NCI-H187 treated with DMSO at 0.1 percent for 48 hours (cell line): ENCODE results near the gene TMC8.

ENCODE experiments used
- DNase-seq: peaks from one replicate; lab custom pipeline; 2025; lab: John Stamatoyannopoulos, UW

Gene TMC8

DNA sequence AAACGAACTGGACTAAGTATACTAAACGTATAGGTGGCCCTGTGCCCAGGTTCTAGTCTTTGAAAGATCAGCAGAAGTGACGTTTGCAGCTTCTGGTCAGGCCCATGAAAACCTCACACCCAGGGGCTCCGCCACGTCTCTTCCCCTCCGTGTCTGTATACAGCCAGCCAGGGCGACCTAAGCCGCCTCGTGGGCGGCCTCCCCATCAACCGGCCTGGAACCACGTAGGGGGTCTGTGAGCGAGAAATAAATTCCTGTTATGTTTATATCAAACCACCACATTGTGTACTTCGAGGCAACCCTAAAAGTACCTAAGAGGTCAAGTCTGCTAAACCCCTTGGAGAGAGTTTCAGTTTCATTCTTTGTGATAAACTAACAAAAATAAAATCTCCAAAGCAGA lies 49.5 kb downstream of the TMC8 start:
- DNase-seq, result no peak

DNA sequence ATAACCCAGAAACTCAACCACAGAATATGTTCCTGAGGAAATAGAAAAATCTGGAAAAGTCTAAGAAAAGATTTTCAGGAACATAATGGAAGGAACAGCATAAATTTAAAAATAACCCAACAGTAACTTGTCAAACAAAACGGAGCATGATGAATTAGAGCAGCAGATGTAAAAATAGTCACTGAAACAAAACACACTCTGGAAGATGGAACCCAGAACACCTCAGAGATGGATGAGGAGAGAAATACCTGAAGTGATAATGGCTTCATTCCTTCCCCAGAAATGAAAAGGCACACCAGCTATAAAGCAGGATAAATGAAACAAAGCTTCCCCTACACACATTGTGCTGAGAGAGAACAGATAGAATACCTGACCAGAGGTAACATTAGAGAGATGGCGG lies 49.9 kb downstream of the TMC8 start:
- no peak for DNase-seq

- DNase-seq, result no peak
Measured at GRCh38 chr17:78182504-78182903, 51.9 kb downstream of the TMC8 start.

DNA sequence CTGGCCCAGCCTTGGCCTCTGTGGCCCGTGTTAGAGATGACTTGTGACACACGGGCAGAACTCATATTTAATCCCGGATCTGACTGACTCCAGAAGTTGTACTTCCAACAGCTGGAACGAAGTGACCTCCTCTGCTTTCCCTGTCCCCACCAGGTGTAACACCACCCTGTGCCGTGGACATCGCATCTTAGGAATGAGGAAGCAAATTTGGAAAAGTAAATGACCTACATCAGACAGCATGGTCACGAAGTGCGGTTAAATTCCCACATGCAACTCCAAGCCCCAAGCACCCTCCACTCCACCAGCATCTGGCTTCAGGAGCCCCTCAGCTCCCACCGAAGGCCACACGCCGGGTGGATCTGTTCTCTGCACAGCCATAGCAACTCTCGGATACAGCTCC lies 53.3 kb downstream of the TMC8 start:
- DNase-seq, result no peak

DNA sequence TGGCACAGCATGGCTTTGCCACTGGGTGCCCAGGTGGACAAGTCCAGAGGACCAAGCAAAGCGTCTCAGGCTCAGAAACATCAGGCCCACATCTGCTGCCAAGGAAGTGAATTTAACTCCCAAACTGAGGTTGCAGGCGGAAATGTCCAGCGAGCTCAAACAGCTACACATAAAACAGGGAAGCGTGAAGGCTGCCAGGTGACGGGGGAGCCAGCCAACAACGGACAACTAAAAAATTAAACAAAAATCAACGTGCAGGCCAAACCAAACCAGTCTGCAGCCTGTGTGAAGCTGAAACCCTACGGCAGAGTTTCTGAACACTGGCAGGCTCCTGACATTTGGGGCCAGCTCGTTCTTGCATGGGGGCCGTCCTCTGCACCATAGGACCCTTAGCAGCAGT lies 53.8 kb downstream of the TMC8 start:
- no peak for DNase-seq

- no peak for DNase-seq
Measured at GRCh38 chr17:78184868-78185267, 54.3 kb downstream of the TMC8 start.

DNA sequence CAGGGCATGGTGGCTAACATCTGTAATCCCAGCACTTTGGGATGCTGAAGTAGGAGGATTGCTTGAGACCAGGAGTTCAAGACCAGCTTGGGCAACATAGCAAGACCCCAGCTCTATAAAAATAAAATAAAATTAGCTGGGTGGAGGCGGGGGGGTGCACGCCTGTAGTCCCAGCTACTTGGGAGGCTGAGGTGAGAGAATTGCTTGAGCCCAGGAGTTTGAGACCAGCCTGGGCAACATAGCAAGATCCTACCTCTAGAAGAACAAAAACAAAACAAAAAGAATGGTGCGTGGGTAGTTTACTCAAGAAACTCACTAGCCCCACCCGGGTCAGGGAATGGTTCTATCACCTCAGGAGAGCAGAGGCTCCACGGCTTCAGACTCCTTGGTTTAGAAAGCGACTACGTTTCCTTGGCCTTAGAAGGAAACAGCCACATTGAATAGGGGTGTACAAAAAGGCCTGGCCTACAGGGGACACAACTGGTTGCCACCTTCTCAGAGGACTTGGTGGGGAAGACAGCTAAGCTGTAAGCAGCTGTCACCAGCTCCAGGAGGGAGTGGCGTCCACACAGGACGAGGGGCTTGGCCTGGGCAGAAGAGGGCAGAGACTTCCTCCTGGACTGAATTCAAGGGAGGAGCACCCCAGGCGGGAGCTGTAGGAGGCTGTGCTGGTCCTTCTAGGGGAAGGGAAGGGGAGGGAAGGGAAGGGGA lies 55.6 kb downstream of the TMC8 start:
- no peak for DNase-seq

GRCh38 chr17:78186692-78187595 lies 56.4 kb downstream of the TMC8 start, which contains the start of the genes AFMID and TK1:
Gene AFMID (plus strand): TSS chr17:78187362. CDS start chr17:78187371, 9 bp downstream.
Gene TK1 (minus strand): TSS chr17:78187052. CDS start chr17:78186994, 58 bp downstream.
- peak; percentile 52 for DNase-seq
